ENCODE data around the gene ASPG.

ASPG gene

GRCh38 chr14:104085032-104085888, at the start of gene ASPG:
Gene ASPG, plus strand, starts transcription at chr14:104085700. Its CDS starts 71 bp downstream, at chr14:104085771.
- DNase-seq: no peak

- DNase-seq: no peak
These were observed 49.3 kb upstream of the ASPG start for GRCh38 chr14:104036212-104036611.

GRCh38 chr14:104037074-104037473, 48.4 kb upstream of the ASPG start:
- DNase-seq: no peak

GRCh38 chr14:104037903-104038302, 47.6 kb upstream of the ASPG start:
- no peak for DNase-seq

DNA sequence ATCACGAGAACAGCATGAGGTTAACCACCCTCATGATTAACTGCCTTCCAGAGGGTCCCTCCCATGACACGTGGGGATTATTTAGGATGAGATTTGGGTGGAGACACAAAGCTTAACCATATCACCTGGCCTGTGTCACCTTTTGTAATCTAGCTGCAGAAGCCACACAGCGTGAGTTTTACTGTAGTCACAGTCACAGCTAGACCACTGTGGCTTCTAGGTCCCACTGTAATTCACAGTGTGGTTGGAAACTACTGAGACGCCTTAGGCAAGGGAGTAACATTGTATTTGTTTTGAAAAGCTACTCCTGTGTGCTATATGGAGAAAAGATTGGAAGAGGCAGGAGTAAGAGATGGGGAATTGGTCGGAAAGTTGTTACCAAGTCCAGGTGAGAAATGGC, 46.3 kb upstream of the ASPG start:
- DNase-seq: no peak

GRCh38 chr14:104040539-104040938, 45.0 kb upstream of the ASPG start:
- no peak for DNase-seq

DNA sequence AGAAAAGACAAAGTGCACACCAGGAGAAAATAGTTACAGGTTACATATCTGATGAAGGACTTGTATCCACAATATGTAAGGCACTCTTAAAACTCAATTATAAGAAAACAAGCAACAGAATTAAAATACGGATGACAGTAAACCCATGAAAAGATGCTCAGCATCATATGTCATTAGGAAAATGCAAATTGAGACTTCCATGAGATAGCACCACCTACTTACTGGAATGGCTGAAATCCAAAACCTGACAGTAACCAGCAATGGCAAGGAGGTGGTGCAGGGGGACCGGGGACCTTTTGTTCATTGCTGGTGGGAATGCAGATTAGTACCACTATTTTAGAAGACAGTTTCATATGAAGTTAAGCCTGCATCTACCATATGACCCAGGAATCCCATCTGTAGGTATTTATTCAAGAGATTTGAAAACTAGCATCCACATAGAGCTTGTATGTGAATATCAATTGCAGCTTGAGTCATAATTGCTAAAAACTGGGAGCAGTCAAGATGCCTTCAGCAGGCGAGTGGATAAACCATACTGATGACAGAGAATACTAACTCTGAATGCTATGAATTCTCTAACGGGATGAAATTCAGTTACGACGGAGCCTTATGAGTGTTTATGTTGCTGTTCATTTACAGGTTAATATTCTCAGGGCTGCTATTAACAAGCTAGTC, 43.9 kb upstream of the ASPG start:
- DNase-seq: no peak

DNA sequence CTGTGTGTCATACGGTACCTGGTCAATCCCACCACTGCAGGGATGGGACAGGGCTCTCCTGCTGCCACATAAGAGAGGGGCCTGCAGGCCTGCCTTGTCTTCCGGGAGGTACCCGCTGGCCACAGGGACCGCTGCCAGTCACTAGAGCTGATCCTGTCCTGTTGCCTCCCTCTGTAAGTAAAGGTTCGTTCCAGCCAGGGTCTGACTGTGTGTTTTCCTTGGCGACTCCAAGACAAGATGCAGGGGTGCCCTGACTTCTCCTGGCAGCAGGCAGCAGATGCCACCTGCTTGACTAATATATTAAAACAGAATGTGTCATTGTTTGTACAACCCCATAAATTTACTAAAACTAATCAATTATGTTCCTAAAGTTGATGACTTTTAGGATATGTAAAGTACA, 41.5 kb upstream of the ASPG start:
- no peak for DNase-seq

DNA sequence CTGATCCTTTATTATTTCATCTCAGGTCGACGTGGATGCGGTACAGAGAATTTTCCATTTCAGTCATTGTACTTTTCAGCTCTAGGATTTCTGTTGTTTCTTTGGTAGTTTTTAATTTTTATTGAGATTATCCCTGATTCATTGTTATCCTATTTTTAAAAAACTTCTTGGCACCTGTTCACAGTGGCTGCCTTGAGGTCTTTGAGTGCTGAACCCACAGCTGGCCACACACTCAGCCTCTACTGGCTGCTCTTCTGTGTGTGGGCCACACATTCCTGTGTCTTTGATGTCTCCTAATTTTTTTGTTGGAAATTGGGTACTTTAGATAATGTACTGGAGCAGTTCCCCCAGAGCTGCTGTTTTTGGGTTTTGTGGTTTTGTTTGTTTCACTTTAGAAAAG, 37.7 kb upstream of the ASPG start:
- DNase-seq: no peak

- no peak for DNase-seq
These were observed 36.6 kb upstream of the ASPG start for GRCh38 chr14:104048758-104049507.

GRCh38 chr14:104049576-104050240, 35.8 kb upstream of the ASPG start:
- DNase-seq: no peak

DNA sequence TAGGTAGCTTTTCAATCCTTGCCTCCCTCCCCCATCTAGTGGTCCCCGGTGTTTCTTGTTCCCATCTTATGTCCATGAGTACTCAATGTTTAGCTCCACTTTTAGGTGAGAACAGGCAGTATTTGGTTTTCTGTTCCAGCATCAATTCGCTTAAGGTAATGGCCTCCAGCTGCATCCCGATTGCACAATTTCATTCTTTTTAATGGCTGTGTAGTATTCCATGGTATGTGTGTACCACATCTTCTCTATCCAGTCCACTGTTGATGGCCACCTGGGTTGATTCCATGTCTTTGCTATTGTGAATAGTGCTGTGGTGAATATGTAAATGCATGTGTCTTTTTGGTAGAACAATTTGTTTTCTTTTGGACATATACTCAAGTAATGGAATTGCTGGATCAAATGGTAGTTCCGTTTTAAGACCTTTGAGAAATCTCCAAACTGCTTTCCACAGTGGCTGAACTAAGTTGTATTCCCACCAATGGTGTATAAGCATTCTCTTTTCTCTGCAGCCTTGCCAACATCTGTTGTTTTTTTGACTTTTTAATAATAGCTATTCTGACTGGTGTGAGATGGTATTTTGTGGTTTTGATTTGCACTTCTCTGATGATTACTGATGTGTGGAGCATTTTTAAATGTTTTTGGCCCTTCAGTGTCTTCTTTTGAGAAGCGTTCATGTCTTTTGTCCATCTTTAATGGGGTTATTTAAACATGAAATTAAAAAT, 34.2 kb upstream of the ASPG start:
- no peak for DNase-seq

GRCh38 chr14:104054222-104054905, 31.1 kb upstream of the ASPG start:
- DNase-seq: no peak

DNA sequence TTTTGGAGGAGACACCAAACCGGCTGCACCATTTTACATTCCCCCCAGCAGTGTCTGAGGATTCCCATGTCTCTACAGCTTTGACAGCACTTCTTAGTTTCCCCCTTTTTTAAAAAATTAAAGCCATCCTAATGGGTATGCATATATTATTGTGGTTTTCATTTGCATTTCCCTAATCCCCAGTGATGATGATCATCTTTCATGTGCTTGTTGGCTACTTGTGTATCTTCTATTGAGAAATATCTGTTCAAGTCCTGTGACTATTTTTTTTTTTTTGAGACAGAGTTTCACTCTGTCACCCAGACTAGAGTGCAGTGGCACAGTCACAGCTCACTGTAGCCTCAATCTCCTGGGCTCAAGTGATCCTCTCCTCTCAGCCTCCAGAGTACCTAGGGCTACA, 23.2 kb upstream of the ASPG start:
- no peak for DNase-seq

DNA sequence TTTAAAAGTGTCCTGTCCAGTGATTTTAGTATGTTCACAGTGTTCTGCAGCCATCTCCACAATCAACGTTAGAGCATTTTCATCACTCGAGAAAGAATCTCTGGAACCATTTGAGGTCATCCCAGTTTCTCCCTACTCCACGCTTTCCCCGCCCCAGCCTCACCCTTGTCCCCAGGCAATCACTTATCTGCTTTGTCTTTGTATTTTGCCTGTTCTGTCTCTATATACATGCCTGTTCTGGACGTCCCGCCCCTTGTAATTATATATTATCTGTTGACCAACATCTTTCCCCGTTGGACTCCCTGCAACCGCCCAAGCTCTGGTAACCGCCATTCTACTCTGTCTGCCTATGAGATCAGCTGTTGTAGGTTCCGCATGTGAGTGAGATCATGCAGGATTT, 21.5 kb upstream of the ASPG start:
- no peak for DNase-seq

- DNase-seq: no peak
These were observed 19.2 kb upstream of the ASPG start for GRCh38 chr14:104066279-104066678.

DNA sequence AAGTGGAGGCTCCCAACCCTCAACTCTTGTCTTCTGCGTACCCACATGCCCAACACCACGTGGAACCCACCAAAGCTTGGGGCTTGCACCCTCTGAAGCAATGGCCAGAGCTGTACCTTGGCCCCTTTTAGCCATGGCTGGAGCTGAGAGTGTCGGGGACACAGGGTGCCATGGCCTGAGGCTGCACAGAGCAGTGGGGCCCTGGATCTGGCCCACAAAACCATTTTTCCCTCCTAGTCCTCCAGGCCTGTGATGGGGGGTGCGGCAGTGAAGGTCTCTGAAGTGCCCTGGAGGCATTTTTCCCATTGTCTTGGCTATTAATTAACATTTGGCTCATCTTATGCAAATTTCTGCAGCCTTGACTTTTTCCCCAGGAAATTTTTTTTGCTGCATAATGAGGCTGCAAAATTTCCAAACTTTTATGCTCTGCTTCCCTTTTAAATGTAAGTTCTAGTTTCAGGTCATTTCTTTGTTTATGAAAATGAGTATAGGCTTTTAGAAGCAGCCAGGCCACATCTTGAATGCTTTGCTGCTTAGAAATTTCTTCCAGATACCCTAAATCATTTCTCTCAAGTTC, 18.7 kb upstream of the ASPG start:
- DNase-seq: no peak

DNA sequence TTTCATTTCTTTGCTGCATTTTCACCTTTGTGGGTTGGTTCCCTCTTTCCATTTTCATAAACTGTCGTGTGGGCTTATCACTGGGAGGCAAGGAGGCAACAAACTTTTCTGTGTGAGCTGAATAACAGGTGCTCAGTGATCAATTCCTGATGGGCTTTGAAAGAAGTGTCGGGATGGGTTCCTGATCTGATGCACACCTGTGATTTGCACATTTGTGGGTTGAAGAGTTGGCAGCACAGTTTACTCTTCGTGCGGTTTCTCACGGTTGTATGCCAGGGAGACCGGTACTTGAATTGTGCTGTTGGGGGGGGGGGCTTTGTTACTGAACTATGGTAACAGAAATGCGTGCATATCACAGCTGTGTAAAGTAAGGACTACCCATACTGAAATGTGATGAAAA, 16.0 kb upstream of the ASPG start:
- DNase-seq: no peak

GRCh38 chr14:104072586-104072985, 12.9 kb upstream of the ASPG start:
- DNase-seq: no peak

DNA sequence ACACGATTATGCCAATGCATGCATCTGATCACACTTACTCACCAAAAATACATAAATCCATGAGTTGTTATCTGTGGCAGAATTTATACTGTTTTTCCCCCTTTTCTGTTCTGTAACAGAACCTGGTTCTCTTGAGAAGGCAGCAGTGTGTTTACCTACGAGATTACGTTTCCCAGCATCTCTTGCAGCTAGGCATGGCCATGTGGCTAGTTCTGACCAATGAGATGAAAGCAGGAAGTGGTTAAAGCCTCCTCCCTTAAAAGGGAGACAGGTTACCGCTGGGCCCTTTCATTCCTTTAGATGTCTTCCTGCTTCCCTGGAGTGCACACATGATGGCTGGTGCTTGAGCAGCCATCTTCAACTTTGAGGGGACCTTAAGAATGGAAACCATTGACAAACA, 11.7 kb upstream of the ASPG start:
- DNase-seq: no peak

- DNase-seq: no peak
These were observed 9.9 kb upstream of the ASPG start for GRCh38 chr14:104075530-104076151.
